Prostate gland (tissue), 2 donors: ENCODE measurements around the gene PIAS1. TPM values are rescaled to one million over a fixed set of nuclear protein-coding genes. Genes with fewer than 3 reads are reported as not detected.
A peak's percentile ranks its signal among the peaks of the same experiment; 100 is the strongest.

Experiments
- DNase-seq: peaks from one replicate; pipeline ENCODE4 v3.0.0-alpha.2; 2019; ENCODE audit warnings: low spot score
- H3K27ac ChIP-seq, 2 donors: fragments of 200-600 bp; sonication (generic); 2 replicates each; pipeline ENCODE4 v1.5.1; 2017 to 2019
- H3K27me3 ChIP-seq: fragments of 200-600 bp; sonication (generic); replicated peaks from 2 replicates; pipeline ENCODE4 v1.5.1; 2019; ENCODE audit not compliant: insufficient read depth
- H3K36me3 ChIP-seq, 2 donors: fragments of 200-600 bp; sonication (generic); 1 replicate in 1 of 2; 2 replicates in 1 of 2; pipeline versions ENCODE4 v1.5.1 to v1.8.1; 2017 to 2019
- H3K4me1 ChIP-seq: fragments of 200-600 bp; sonication (generic); replicated peaks from 2 replicates; pipeline ENCODE4 v1.5.1; 2019
- H3K4me3 ChIP-seq, 2 donors: fragments of 200-600 bp; sonication (generic); 2 replicates each; pipeline ENCODE4 v1.5.1; 2017 to 2019
- H3K9me3 ChIP-seq: fragments of 200-600 bp; sonication (generic); 2 replicates; pipeline ENCODE4 v1.5.1; 2017
- CTCF ChIP-seq, 4 experiments: fragments of 200-600 bp in 2 of 4; fragments of 450-650 bp in 2 of 4; sonication (generic) in 2 of 4; IDR thresholded peaks; 1 replicate in 3 of 4; 2 replicates in 1 of 4; pipeline ENCODE4 v1.5.1; 2016 to 2019; ENCODE audit warnings: antibody characterized with exemption in 4 of 4, mild to moderate bottlenecking in 2 of 4, moderate library complexity in 2 of 4
- POLR2A ChIP-seq: fragments of 450-650 bp; IDR thresholded peaks from one replicate; pipeline ENCODE4 v1.6.1; 2016; ENCODE audit warnings: antibody characterized with exemption, mild to moderate bottlenecking
- POLR2AphosphoS5 ChIP-seq: sonication (generic); formaldehyde crosslinking; IDR thresholded peaks from one replicate; pipeline ENCODE4 v1.6.1; 2017; ENCODE audit warnings: antibody characterized with exemption
- WGBS: methylation state at CpG from one replicate; pipeline ENCODE4 v1.1.5; 2018; 5-methylcytosine and 5-hydroxymethylcytosine counted together
- intact Hi-C: fragments of 100-400 bp; cut with DNase I; formaldehyde crosslinking; loops from one replicate; pipeline ENCODE4 v1.14.2; 2022
- total RNA-seq, 2 donors: library from RNA; depleted of rRNA; stranded (reverse); fragments of >200 nt; gene quantifications; one replicate each; pipeline ENCODE4 v1.1.0, GENCODE V29; 2016

PIAS1 gene
- total RNA-seq, 2 donors from 2014 or later, result 40.9 to 58.4 TPM

- no peaks in the 10 kb centered on the region for H3K27me3 ChIP-seq
- no peak for DNase-seq
- no peaks in the 10 kb centered on the region for H3K9me3 ChIP-seq
- no peaks in the 10 kb centered on the region for H3K36me3 ChIP-seq
- H3K4me1 ChIP-seq, result peaks cover 3% of the 10 kb centered on the region
- TF ChIP-seq POLR2A (no peak), POLR2AphosphoS5 (no peak)
- no peak overlapping the region for H3K4me3 ChIP-seq
- intact Hi-C loops, result no loop called here
- H3K27ac ChIP-seq, result no peak overlapping the region
- 79% methylated on average over 4 of the region's 4 CpGs for WGBS
Observed at GRCh38 chr15:68106656-68107055, 52.5 kb downstream of the PIAS1 start.

- H3K9me3 ChIP-seq, result no peaks in the 10 kb centered on the region
- DNase-seq, result no peak
- H3K4me3 ChIP-seq, result no peak overlapping the region
- H3K4me1 ChIP-seq, result peaks cover 3% of the 10 kb centered on the region
- TF ChIP-seq POLR2AphosphoS5 (no peak), POLR2A (no peak), CTCF (IDR thresholded peaks at IDR 0.05) (no peak)
- intact Hi-C loops, result no loop called here
- no peaks in the 10 kb centered on the region for H3K36me3 ChIP-seq
- no peaks in the 10 kb centered on the region for H3K27me3 ChIP-seq
- H3K27ac ChIP-seq, result no peak overlapping the region
Observed at GRCh38 chr15:68107142-68107541, 53.0 kb downstream of the PIAS1 start.

DNA sequence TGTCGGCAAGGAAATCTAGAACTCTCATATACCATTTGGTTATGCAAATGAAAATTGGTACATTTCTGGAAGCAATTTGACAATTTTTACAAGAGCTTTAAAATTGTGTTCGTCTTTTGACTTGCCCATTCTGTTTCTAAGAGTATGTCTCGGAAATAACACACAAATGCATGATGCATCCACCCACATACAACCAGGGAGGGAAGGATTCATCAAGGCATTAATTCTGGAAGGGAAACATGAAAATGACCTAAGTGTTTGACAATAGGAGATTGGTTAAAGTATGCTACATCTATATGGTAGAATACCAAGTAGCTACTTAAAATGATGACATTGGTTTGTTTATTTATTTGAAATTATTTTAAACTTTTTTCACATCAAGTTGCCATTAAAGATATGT lies 58.6 kb downstream of the PIAS1 start:
- H3K4me3 ChIP-seq, result no peak overlapping the region
- H3K4me1 ChIP-seq, result no peaks in the 10 kb centered on the region
- intact Hi-C loops, result no loop called here
- H3K27me3 ChIP-seq, result no peaks in the 10 kb centered on the region
- H3K27ac ChIP-seq, result no peak overlapping the region
- no peak for TF ChIP-seq POLR2AphosphoS5
- no peak for TF ChIP-seq CTCF (IDR thresholded peaks at IDR 0.05)
- no peaks in the 10 kb centered on the region for H3K36me3 ChIP-seq
- 46% methylated on average over 3 of the region's 3 CpGs for WGBS
- no peaks in the 10 kb centered on the region for H3K9me3 ChIP-seq
- no peak for DNase-seq

DNA sequence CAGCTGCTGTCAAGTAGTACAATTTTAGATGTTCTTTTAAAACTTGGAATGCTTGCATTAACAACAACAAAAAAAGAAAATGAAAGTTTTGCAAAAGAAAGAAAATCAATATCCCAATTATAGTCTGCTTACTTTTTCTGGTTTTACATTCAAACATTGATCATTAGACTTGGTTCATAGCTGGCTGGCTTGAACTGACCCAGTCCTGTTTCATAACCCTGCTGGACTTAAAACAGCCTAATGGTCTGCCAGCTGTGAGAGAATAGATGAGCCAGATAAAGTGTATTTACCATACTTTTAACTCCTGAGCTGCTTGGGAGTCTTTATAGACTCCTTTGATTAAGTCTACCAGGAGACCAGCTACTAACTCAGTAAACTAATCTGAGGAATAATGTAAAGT lies 59.2 kb downstream of the PIAS1 start:
- Histone ChIP-seq H3K36me3 (no peaks in the 10 kb centered on the region), H3K4me1 (no peaks in the 10 kb centered on the region), H3K4me3 (no peak overlapping the region), H3K27ac (no peak overlapping the region), H3K27me3 (no peaks in the 10 kb centered on the region), H3K9me3 (no peaks in the 10 kb centered on the region)
- TF ChIP-seq POLR2A (no peak), POLR2AphosphoS5 (no peak), CTCF (IDR thresholded peaks at IDR 0.05) (no peak)
- no peak for DNase-seq
- intact Hi-C loops, result no loop called here

- WGBS, result 8% methylated on average over 1 of the region's 1 CpG
- no peak for DNase-seq
- Histone ChIP-seq H3K27ac (peak overlapping the region in 1 of 2 donors; percentile 43), H3K36me3 (no peaks in the 10 kb centered on the region), H3K4me1 (no peaks in the 10 kb centered on the region), H3K27me3 (no peaks in the 10 kb centered on the region), H3K4me3 (no peak overlapping the region), H3K9me3 (no peaks in the 10 kb centered on the region)
- TF ChIP-seq POLR2AphosphoS5 (no peak), POLR2A (no peak), CTCF (IDR thresholded peaks at IDR 0.05) (no peak)
- intact Hi-C loops, result no loop called here
Observed at GRCh38 chr15:68113751-68114150, 59.6 kb downstream of the PIAS1 start.
